GM23338 (cell line): ENCODE measurements around the gene DNAH8. TPM values are rescaled to one million over a fixed set of nuclear protein-coding genes. Genes with fewer than 3 reads are reported as not detected.

Source experiments
- ATAC-seq: fragments of 200-7000 bp; cut with Tn5 transposase; 3 replicates; pipeline ENCODE4 v1.9.1; 2020
- DNase-seq: peaks from one replicate; pipeline ENCODE4 v3.0.0-alpha.2; 2015; ENCODE audit warnings: low spot score
- H2AFZ ChIP-seq: fragments of 200-600 bp; sonication (generic); 2 replicates; pipeline ENCODE4 v1.8.0; 2016; ENCODE audit warnings: antibody characterized with exemption, mild to moderate bottlenecking, moderate library complexity
- H3F3A ChIP-seq: fragments of 200-600 bp; sonication (generic); replicated peaks from 2 replicates; pipeline ENCODE4 v1.8.0; 2017; ENCODE audit warnings: antibody characterized with exemption, mixed run types, low read depth
- H3K27ac ChIP-seq: fragments of 200-600 bp; sonication (generic); 2 replicates; pipeline ENCODE4 v1.6.1; 2016; ENCODE audit warnings: low read depth
- H3K27me3 ChIP-seq: fragments of 200-600 bp; sonication (generic); 2 replicates; pipeline ENCODE4 v1.8.0; 2016; ENCODE audit warnings: mild to moderate bottlenecking, mixed run types, moderate library complexity; ENCODE audit not compliant: insufficient read depth
- H3K36me3 ChIP-seq: fragments of 200-600 bp; sonication (generic); 2 replicates; pipeline ENCODE4 v1.8.0; 2016; ENCODE audit warnings: mild to moderate bottlenecking; ENCODE audit not compliant: insufficient read depth
- H3K4me1 ChIP-seq: fragments of 200-600 bp; sonication (generic); 2 replicates; pipeline ENCODE4 v1.8.0; 2016; ENCODE audit warnings: mild to moderate bottlenecking, moderate library complexity; ENCODE audit not compliant: insufficient read depth
- H3K4me2 ChIP-seq: fragments of 200-600 bp; sonication (generic); 2 replicates; pipeline ENCODE4 v1.7.1; 2017; ENCODE audit warnings: mixed run types
- H3K4me3 ChIP-seq: fragments of 200-600 bp; sonication (generic); 2 replicates; pipeline ENCODE4 v1.6.1; 2016; ENCODE audit warnings: mixed run types
- H3K79me2 ChIP-seq: fragments of 200-600 bp; sonication (generic); replicated peaks from 2 replicates; pipeline ENCODE4 v1.8.0; 2017; ENCODE audit warnings: mild to moderate bottlenecking; ENCODE audit not compliant: insufficient read depth
- H3K9me2 ChIP-seq: fragments of 200-600 bp; sonication (generic); 2 replicates; pipeline ENCODE4 v1.8.0; 2017; ENCODE audit not compliant: insufficient read depth
- H4K20me1 ChIP-seq: fragments of 200-600 bp; sonication (generic); replicated peaks from 2 replicates; pipeline ENCODE4 v1.8.0; 2017; ENCODE audit warnings: mild to moderate bottlenecking; ENCODE audit not compliant: insufficient read depth
- H3K27ac Mint-ChIP-seq: 2 replicates; pipeline ENCODE4 v1.8.0; 2020; ENCODE audit warnings: inconsistent platforms, mild to moderate bottlenecking, moderate library complexity, mixed read lengths
- H3K27me3 Mint-ChIP-seq: 3 replicates; pipeline ENCODE4 v1.8.0; 2022; ENCODE audit warnings: low read depth, mild to moderate bottlenecking, moderate library complexity, mixed read lengths, inconsistent platforms; ENCODE audit not compliant: insufficient read depth, poor library complexity
- H3K36me3 Mint-ChIP-seq: 3 replicates; pipeline ENCODE4 v1.8.0; 2021; ENCODE audit warnings: low read depth, mild to moderate bottlenecking, inconsistent platforms, moderate library complexity, mixed read lengths
- H3K4me1 Mint-ChIP-seq: 3 replicates; pipeline ENCODE4 v1.8.0; 2020; ENCODE audit warnings: mild to moderate bottlenecking, inconsistent platforms, mixed read lengths
- H3K4me3 Mint-ChIP-seq: 3 replicates; pipeline ENCODE4 v1.8.0; 2021; ENCODE audit warnings: moderate library complexity, mild to moderate bottlenecking, inconsistent platforms, mixed read lengths
- H3K9me3 Mint-ChIP-seq: 3 replicates; pipeline ENCODE4 v1.8.0; 2020; ENCODE audit warnings: moderate library complexity, mild to moderate bottlenecking, inconsistent platforms, mixed read lengths
- CREB1 ChIP-seq: fragments of 250-450 bp; sonication (Bioruptor Pico); IDR thresholded peaks from 2 replicates; pipeline ENCODE4 v1.5.0; 2020; ENCODE audit warnings: low read depth, mild to moderate bottlenecking, moderate library complexity
- EZH2 ChIP-seq: fragments of 200-600 bp; sonication (generic); IDR thresholded peaks from one replicate; pipeline ENCODE4 v1.8.0; 2017; ENCODE audit warnings: antibody characterized with exemption, mild to moderate bottlenecking, low read depth; ENCODE audit not compliant: unreplicated experiment
- EZH2phosphoT487 ChIP-seq: fragments of 200-600 bp; sonication (generic); IDR thresholded peaks from one replicate; pipeline ENCODE4 v1.8.1; 2018; ENCODE audit warnings: antibody characterized with exemption; ENCODE audit not compliant: unreplicated experiment
- JUNB ChIP-seq: IDR thresholded peaks from one replicate; pipeline ENCODE4 v1.6.1; 2016; ENCODE audit warnings: antibody characterized with exemption; ENCODE audit not compliant: unreplicated experiment
- NANOG ChIP-seq: IDR thresholded peaks from 2 replicates; pipeline ENCODE4 v1.6.1; 2016; ENCODE audit warnings: antibody characterized with exemption, borderline replicate concordance
- POLR2AphosphoS5 ChIP-seq: IDR thresholded peaks from 2 replicates; pipeline ENCODE4 v1.6.1; 2016; ENCODE audit warnings: antibody characterized with exemption, low read depth
- STAT1 ChIP-seq: IDR thresholded peaks from one replicate; pipeline ENCODE4 v1.6.1; 2016; ENCODE audit warnings: antibody characterized with exemption; ENCODE audit not compliant: unreplicated experiment
- ZNF114 ChIP-seq: fragments of 250-450 bp; sonication (Bioruptor Pico); IDR thresholded peaks from 2 replicates; pipeline ENCODE4 v1.5.0; 2020; ENCODE audit warnings: mild to moderate bottlenecking, moderate library complexity
- ZNF331 ChIP-seq: fragments of 250-450 bp; sonication (Bioruptor Pico); IDR thresholded peaks from 2 replicates; pipeline ENCODE4 v1.5.0; 2020; ENCODE audit warnings: low read depth, mild to moderate bottlenecking, moderate library complexity
- polyA plus RNA-seq: library from polyadenylated mRNA; unstranded; fragments of >200 nt; fragmentation: Nextera tagmentation; extraction: Ambion mirVana; gene quantifications from 2 replicates; pipeline ENCODE4 v1.2.1, GENCODE V29; 2016
- total RNA-seq: library from RNA; depleted of rRNA; stranded (reverse); fragments of >200 nt; shearing (Covaris generic); gene quantifications from 2 replicates; pipeline ENCODE4 v1.2.3, GENCODE V29; 2014
- TF ChIP-seq, protein P1 (sequence below), 2 experiments: fragments of 200-600 bp in 1 of 2; sonication (generic) in 1 of 2; conservative IDR thresholded peaks; 2 replicates each; pipeline versions ENCODE4 v1.5.1 to v1.6.1; 2016 to 2017; ENCODE audit warnings: antibody characterized with exemption in 2 of 2, low read depth in 2 of 2, mild to moderate bottlenecking in 2 of 2, moderate library complexity in 1 of 2
- TF ChIP-seq, protein P2 (sequence below): IDR thresholded peaks from 2 replicates; pipeline ENCODE4 v1.6.1; 2016; ENCODE audit warnings: antibody characterized with exemption
- TF ChIP-seq, protein P3 (sequence below): IDR thresholded peaks from one replicate; pipeline ENCODE4 v1.6.1; 2018; ENCODE audit warnings: antibody characterized with exemption; ENCODE audit not compliant: unreplicated experiment

DNAH8 gene
- total and polyA plus RNA-seq, 2 experiments from 2014 or later, result 0.02 TPM; not detected in 1

DNA sequence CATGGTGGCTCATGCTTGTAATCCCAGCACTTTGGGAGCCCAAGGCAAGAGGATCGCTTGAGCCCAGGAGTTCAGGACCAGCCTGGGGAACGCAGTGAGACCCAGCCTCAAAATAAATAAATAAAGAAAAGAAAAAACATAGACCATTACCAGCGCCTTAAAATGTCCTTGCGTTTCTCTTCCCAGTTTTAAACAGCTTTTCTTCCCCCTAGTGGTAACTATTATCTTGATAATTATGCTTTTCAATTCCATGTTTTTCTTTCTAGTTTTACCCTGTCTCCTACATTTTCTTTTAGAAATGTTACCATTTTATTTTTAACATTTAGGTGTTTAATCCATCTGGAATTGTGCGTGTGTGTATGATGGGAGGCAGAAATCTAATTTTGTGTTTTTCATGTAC, 24.4 kb downstream of the DNAH8 start:
- no peak for TF ChIP-seq NANOG
- no peak for TF ChIP-seq ZNF331
- TF ChIP-seq EZH2phosphoT487, result no peak
- TF ChIP-seq, protein P1, sequence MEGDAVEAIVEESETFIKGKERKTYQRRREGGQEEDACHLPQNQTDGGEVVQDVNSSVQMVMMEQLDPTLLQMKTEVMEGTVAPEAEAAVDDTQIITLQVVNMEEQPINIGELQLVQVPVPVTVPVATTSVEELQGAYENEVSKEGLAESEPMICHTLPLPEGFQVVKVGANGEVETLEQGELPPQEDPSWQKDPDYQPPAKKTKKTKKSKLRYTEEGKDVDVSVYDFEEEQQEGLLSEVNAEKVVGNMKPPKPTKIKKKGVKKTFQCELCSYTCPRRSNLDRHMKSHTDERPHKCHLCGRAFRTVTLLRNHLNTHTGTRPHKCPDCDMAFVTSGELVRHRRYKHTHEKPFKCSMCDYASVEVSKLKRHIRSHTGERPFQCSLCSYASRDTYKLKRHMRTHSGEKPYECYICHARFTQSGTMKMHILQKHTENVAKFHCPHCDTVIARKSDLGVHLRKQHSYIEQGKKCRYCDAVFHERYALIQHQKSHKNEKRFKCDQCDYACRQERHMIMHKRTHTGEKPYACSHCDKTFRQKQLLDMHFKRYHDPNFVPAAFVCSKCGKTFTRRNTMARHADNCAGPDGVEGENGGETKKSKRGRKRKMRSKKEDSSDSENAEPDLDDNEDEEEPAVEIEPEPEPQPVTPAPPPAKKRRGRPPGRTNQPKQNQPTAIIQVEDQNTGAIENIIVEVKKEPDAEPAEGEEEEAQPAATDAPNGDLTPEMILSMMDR (conservative IDR thresholded peaks at IDR 0.05; ENCODE audit: low read depth in 2 of 2), result peak in 1 of 2 experiments; percentile 51; a peak in 3 of 4 replicates
- TF ChIP-seq, protein P2, sequence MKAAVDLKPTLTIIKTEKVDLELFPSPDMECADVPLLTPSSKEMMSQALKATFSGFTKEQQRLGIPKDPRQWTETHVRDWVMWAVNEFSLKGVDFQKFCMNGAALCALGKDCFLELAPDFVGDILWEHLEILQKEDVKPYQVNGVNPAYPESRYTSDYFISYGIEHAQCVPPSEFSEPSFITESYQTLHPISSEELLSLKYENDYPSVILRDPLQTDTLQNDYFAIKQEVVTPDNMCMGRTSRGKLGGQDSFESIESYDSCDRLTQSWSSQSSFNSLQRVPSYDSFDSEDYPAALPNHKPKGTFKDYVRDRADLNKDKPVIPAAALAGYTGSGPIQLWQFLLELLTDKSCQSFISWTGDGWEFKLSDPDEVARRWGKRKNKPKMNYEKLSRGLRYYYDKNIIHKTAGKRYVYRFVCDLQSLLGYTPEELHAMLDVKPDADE, result no peak
- TF ChIP-seq, protein P3, sequence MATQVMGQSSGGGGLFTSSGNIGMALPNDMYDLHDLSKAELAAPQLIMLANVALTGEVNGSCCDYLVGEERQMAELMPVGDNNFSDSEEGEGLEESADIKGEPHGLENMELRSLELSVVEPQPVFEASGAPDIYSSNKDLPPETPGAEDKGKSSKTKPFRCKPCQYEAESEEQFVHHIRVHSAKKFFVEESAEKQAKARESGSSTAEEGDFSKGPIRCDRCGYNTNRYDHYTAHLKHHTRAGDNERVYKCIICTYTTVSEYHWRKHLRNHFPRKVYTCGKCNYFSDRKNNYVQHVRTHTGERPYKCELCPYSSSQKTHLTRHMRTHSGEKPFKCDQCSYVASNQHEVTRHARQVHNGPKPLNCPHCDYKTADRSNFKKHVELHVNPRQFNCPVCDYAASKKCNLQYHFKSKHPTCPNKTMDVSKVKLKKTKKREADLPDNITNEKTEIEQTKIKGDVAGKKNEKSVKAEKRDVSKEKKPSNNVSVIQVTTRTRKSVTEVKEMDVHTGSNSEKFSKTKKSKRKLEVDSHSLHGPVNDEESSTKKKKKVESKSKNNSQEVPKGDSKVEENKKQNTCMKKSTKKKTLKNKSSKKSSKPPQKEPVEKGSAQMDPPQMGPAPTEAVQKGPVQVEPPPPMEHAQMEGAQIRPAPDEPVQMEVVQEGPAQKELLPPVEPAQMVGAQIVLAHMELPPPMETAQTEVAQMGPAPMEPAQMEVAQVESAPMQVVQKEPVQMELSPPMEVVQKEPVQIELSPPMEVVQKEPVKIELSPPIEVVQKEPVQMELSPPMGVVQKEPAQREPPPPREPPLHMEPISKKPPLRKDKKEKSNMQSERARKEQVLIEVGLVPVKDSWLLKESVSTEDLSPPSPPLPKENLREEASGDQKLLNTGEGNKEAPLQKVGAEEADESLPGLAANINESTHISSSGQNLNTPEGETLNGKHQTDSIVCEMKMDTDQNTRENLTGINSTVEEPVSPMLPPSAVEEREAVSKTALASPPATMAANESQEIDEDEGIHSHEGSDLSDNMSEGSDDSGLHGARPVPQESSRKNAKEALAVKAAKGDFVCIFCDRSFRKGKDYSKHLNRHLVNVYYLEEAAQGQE, result no peak
- TF ChIP-seq POLR2AphosphoS5, result no peak
- H3K36me3 ChIP-seq, result no peaks in the 10 kb centered on the region
- peaks cover 4% of the 10 kb centered on the region; the same call in 2 of the 3 replicates for H3K9me3 Mint-ChIP-seq
- peak; percentile 36 for DNase-seq
- no peaks in the 10 kb centered on the region for H3K9me2 ChIP-seq
- H3K79me2 ChIP-seq, result no peaks in the 10 kb centered on the region
- no peaks in the 10 kb centered on the region for H3F3A ChIP-seq
- no peak overlapping the region for H3K27ac Mint-ChIP-seq
- ATAC-seq, result no peak
- no peaks in the 10 kb centered on the region for H3K27me3 ChIP-seq
- no peak overlapping the region for H3K27ac ChIP-seq
- no peak overlapping the region for H3K4me3 Mint-ChIP-seq
- peaks cover 2% of the 10 kb centered on the region for H3K27me3 Mint-ChIP-seq
- no peaks in the 10 kb centered on the region for H4K20me1 ChIP-seq
- no peak overlapping the region for H3K4me2 ChIP-seq
- H2AFZ ChIP-seq, result no peak overlapping the region
- H3K36me3 Mint-ChIP-seq, result no peaks in the 10 kb centered on the region
- H3K4me1 ChIP-seq, result no peaks in the 10 kb centered on the region
- H3K4me3 ChIP-seq, result no peak overlapping the region
- no peaks in the 10 kb centered on the region for H3K4me1 Mint-ChIP-seq

DNA sequence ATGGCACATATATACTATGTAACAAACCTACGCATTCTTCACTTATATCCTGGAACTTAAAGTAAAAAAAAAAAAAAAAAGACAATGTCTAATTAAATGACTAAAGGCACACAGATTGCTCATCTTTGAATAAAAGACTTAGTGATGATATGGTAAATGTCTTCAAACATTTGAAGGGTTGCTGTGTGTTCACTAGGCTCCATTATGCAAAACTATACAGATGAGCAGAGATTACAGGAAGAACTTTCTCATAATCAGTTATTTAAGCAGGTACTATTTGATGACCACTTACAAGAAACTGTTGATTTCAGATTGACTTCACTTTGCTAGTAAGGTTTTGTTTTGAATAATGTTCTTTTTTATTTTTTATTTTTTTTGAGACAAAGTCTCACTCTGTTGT, 34.4 kb downstream of the DNAH8 start:
- no peaks in the 10 kb centered on the region for H3K4me1 ChIP-seq
- no peak overlapping the region for H3K4me3 ChIP-seq
- H3K27me3 ChIP-seq, result no peaks in the 10 kb centered on the region; the same call in 1 of the 2 replicates
- DNase-seq (no peak), ATAC-seq (no peak)
- no peaks in the 10 kb centered on the region for H3K79me2 ChIP-seq
- no peaks in the 10 kb centered on the region for H3K4me1 Mint-ChIP-seq
- peaks cover 4% of the 10 kb centered on the region for H3K27me3 Mint-ChIP-seq
- H3K36me3 Mint-ChIP-seq, result no peaks in the 10 kb centered on the region
- no peaks in the 10 kb centered on the region for H3K9me2 ChIP-seq
- H3F3A ChIP-seq, result no peaks in the 10 kb centered on the region
- no peaks in the 10 kb centered on the region for H4K20me1 ChIP-seq
- H3K36me3 ChIP-seq, result no peaks in the 10 kb centered on the region
- H3K4me3 Mint-ChIP-seq, result no peak overlapping the region
- H3K27ac ChIP-seq, result no peak overlapping the region
- no peak overlapping the region for H3K4me2 ChIP-seq
- no peaks in the 10 kb centered on the region for H3K9me3 Mint-ChIP-seq
- no peak overlapping the region for H3K27ac Mint-ChIP-seq
- H2AFZ ChIP-seq, result no peak overlapping the region
- TF ChIP-seq, protein P1 (conservative IDR thresholded peaks at IDR 0.05; ENCODE audit: low read depth in 2 of 2), result no peak
- TF ChIP-seq POLR2AphosphoS5 (no peak), STAT1 (no peak), CREB1 (no peak), ZNF331 (no peak), JUNB (no peak), EZH2phosphoT487 (no peak), ZNF114 (no peak), EZH2 (no peak)
- TF ChIP-seq, protein P2, result no peak
